Vagina (tissue), 2 donors: ENCODE results near the gene TBC1D30.

Source experiments
- CTCF ChIP-seq, 3 experiments: fragments of 450-650 bp in 2 of 3; fragments of 200-600 bp in 1 of 3; sonication (generic) in 1 of 3; IDR thresholded peaks; one replicate each; pipeline ENCODE4 v1.5.1; 2017 to 2019; ENCODE audit warnings: antibody characterized with exemption in 3 of 3, mild to moderate bottlenecking in 2 of 3, moderate library complexity in 2 of 3
- POLR2A ChIP-seq, 2 donors: fragments of 450-650 bp; IDR thresholded peaks; one replicate each; pipeline ENCODE4 v1.6.1; 2017; ENCODE audit warnings: antibody characterized with exemption in 2 of 2, mild to moderate bottlenecking in 2 of 2, moderate library complexity in 2 of 2
- POLR2AphosphoS5 ChIP-seq, 2 donors: sonication (generic); formaldehyde crosslinking; IDR thresholded peaks; one replicate each; pipeline ENCODE4 v1.9.0; 2017; ENCODE audit warnings: antibody characterized with exemption in 2 of 2, mild to moderate bottlenecking in 2 of 2, low read depth in 1 of 2; ENCODE audit not compliant: insufficient read depth in 1 of 2

DNA sequence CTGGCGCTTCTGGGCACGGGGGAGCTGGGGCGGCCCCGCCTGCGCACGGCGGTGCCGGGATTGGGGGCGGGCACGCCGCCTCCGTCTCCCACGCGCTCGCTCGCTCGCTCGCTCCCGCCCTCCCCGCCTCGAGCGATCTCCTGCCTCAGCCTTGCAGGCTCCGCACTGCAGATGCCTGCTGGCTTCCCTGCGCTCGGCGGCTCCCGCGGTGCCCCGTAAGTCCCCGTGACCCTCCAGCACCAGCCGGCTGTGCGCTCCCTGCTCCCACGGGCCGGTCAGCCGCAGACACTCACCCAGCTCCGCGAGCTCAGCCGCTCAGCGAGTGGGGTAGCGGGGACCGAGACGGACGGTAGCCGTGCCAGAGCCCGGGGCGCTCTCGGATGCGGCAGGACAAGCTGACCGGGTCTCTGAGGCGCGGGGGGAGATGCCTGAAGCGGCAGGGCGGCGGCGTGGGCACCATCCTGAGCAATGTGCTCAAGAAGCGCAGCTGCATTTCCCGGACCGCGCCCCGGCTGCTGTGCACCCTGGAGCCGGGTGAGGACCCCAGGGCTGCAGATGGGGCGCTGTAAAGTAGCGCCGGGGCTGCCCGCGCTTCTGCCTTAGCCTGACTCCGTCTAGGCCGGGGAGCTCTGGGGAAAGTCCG, at the start of gene TBC1D30:
- TF ChIP-seq CTCF (IDR thresholded peaks at IDR 0.05), result no peak
- TF ChIP-seq POLR2A (IDR thresholded peaks at IDR 0.05), result no peak
- TF ChIP-seq POLR2AphosphoS5 (IDR thresholded peaks at IDR 0.05; ENCODE audit: insufficient read depth in 1 of 2, low read depth in 1 of 2), result no peak
